GM23248 (cell line): ENCODE data around the gene MSX2.

Source experiments
- EZH2 ChIP-seq: fragments of 200-600 bp; sonication (generic); IDR thresholded peaks from 2 replicates; pipeline ENCODE4 v1.6.1; 2018; ENCODE audit warnings: antibody characterized with exemption, mild to moderate bottlenecking; ENCODE audit not compliant: insufficient read depth, poor library complexity, severe bottlenecking
- EZH2phosphoT487 ChIP-seq: fragments of 200-600 bp; sonication (generic); IDR thresholded peaks from 2 replicates; pipeline ENCODE4 v1.6.1; 2018; ENCODE audit warnings: antibody characterized with exemption, moderate library complexity, mild to moderate bottlenecking, low read depth; ENCODE audit not compliant: insufficient read depth

DNA sequence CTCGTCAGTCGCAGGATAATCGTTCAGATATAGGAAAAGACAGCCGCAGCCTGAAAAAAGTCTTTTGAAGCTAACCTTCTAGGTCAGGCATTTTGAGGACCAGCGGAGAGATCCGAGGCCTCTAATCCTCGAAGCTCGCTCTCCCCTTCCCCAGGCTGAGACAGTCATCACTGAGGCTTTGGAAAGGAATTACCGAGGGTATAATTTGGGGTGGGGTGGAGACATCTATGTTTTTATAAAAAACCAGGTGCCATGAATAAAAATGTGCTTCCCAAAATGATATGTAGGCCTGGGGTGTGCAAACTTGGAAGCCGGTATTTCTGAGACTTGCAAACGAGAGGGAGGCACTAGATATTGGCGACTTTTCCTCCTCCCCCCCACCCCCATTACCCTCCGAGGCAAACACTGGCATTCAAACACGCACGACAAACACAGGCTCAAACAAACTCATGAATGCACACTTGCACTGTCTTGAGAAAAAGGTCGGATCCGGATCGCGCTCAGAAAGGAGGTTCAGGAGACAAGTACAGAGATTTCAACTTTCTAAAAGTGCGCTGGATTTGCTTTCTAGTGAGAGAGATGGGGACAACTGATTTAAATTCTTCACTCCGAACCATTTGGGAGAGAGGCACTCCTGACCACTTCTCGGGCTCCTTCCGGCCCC, 935 bp upstream of the MSX2 start:
- TF ChIP-seq EZH2 (no peak), EZH2phosphoT487 (no peak)
